GM18511 (cell line): ENCODE measurements around the gene DHRS9.
A peak's percentile ranks its signal among the peaks of the same experiment; 100 is the strongest.

Source experiments
- ATAC-seq: cut with Tn5 transposase; IDR thresholded peaks from one replicate; pipeline ENCODE4 v1.9.1; 2021; ENCODE audit warnings: mild to moderate bottlenecking, moderate library complexity; ENCODE audit not compliant: unreplicated experiment

DHRS9 gene

GRCh38 chr2:169065422-169065821, 3.9 kb upstream of the DHRS9 start:
- no peak for ATAC-seq

DNA sequence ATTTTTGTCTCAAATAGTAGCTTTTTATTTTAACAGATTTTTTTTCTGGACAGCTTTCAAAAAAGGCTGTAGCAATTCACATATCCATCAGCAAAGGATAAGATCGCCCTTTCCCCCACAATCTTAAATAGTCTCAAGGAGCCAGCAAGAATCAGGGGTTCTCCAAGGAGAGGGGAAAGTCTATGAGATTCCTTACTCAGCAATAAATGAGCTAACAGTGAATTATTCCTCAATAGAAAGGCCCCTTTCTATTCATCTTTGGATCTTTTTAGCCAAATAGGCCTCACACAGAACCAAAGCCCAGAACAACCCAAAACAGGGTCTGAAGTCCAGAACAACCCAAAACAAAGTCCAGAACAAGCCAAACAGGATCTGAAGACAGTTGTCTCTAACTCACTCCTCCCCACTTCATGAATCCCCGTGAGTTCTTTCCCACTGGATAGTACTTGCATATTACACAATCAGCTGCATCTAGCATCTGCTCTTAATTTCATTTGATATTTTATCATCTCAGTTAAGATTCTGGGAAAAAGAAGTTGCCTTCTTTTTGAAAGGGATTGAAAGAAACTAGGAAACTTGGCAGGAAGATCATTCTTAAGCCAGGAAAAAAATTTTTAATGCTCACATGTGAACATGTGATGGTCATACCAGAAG, 3.4 kb upstream of the DHRS9 start:
- no peak for ATAC-seq

DNA sequence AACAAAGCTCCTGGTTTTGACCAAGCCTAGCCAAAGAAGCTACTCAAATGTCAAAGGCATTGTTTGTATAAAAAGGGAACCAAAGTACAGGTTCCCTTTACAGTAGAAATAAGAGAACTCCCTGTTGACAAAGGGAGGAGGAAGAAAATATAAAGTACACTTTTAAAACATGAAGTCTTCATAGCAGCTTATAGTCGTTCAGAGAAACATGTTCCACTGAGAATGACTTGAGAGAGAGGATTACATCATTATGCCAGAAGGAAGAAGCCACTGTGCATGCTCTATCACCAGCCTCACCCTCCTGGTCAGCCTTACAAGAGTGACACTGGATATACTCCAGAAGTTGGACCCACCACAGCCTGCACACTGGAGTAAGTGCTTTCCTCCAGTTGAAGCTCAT, 2.5 kb upstream of the DHRS9 start:
- ATAC-seq = no peak

- ATAC-seq = no peak
Measured at GRCh38 chr2:169069833-169070232, 470 bp downstream of the DHRS9 start.

DNA sequence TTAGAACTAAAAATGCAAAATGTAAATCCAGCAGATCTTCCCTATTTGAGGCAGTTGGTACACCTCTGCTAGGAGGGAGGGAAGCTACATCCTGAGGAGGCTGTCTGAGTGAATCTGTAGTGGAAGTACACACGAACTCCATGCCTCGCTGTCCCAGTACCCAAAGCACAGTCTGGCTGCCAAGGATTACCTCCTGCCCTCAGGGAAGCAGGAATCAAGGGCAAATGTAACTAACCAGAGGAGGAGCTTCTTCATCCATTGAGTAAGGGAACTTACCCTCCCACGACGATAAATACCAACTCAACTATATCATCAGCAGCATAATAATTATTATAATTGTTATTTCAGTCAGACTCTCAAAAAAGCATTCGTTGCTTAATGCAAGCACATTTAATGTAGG, 2.1 kb downstream of the DHRS9 start:
- no peak for ATAC-seq

DNA sequence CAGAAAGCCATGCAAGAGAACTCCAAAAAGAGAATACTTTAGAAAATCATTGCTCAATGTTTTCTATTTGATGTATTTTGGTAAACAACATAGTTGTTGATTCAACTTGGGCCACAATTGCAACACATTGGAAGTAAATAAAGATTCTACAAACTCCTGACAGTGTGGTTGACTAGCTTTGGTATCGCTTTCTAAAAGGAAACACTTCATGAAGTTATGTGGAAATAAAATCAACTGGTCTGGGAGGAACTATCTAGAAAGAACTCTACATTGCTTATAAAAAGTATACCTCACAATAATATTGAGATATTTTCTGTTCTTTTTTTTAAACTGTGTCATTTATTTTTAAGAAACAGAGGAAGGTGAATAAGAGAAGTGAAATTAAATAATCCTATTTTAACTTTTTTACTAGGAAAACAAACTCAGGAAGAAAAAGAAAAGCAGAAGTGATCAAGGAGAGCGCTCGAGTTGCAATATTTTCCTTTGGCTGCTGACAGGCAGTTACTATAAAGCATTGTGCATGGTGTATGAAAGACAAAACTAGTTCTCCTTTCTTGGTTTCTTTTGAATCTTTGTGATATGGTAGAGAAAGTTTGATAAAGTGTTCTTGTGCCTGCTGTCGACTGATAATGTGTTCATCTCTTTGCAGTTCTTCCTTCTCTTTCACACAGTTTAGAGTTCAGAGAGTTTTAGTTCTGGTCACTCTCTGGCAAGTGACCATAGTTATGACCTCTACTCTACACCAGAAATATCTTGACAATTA, 3.0 kb downstream of the DHRS9 start:
- ATAC-seq = peak; percentile 49

DNA sequence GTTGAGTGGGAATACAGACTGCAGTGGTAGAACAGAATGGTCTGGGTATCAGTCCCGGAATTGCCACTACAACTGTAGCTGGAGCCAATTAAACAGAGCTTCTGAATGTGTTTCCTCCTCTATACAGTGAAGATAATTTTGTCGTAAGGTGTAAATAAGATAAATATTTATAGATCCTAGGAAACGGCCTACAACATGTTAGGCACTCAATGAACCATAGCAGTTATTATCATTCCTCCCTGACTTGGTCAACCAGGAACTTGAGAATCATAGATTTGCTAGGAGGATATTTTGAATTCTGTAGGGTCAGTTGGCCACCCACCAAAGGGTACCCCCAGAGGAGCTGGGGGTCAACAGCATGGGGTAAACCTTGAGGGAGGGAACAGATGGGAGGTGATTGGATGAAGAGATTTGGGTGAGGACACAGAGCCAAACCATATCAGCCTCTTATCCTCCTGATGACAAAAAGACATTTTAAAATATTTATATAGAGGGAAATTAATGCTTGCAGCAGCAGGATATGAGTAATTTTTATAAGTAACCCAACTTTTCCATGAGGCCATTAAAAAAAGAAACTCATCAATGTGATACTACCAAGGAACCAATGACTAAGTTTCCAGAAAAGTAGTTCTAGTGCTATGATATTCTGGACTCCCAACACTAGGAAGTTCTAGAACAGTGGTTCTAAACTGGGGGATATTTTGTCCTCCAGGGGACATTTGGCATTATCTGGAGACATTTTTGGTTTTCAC, 4.0 kb downstream of the DHRS9 start:
- ATAC-seq = no peak

GRCh38 chr2:169073963-169074751, 4.8 kb downstream of the DHRS9 start:
- peak; percentile 68 for ATAC-seq

DNA sequence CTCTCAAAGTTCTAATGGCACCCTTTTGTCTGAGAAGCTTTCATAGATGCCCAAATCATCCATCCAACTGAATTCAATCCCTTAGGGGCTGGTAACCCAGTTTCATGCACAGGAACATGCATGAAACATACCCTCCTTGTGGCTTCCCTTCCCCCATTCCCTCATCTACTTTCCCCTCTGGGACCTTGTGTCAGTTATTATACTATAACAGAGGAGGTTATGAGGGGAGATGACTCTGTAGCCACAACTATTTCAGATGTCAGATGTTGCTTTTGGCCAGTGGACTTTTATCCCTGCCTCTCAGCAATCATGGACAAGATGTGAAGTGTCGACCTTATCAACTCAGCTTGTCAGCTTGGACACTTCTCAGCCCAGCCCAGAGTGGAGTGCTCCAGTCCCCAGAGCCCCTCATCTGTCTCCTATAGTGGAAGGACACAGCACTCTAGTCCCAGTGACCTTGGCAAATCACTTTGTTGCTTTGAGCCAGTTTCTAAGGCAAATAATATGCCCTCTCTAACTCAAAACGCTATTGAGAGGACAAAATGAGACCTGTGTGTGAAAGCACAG, 8.4 kb downstream of the DHRS9 start:
- ATAC-seq = no peak

- peak; percentile 90 for ATAC-seq
Measured at GRCh38 chr2:169080250-169081069, 11.1 kb downstream of the DHRS9 start.

DNA sequence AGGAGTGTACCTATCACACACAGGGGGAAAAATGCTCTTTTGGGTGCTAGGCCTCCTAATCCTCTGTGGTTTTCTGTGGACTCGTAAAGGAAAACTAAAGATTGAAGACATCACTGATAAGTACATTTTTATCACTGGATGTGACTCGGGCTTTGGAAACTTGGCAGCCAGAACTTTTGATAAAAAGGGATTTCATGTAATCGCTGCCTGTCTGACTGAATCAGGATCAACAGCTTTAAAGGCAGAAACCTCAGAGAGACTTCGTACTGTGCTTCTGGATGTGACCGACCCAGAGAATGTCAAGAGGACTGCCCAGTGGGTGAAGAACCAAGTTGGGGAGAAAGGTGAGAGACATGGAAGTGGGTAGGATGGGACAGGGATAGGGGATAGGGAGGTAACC, 12.2 kb downstream of the DHRS9 start:
- ATAC-seq = no peak

GRCh38 chr2:169082995-169083394, 13.6 kb downstream of the DHRS9 start:
- ATAC-seq = peak; percentile 61

DNA sequence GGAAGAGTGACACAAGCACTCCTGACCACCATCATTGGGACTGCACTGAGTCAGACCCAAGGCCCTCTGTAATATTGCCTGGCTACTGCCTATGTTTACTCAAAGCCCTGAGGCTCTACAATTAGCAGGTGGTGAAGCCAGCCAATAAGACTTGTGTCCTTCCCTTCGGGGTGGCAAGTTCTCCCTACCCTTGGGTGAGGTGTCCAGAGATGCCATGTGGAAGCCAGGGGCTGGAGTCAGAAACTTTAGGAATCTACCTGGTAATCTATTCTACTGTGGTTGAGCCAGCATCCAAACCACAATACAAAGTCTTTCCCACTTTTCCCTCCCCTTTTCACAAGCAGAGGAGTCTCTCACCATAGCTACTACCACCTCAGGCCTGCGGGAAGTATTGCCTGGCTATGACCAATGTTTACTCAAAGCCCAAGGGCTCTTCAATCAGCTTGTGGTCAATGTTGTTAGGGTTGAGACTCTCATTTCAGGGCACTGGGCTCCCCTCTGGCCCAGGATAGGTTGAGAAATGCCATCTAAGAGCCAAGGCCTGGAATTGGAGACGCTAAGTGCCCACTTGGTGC, 17.6 kb downstream of the DHRS9 start:
- ATAC-seq = no peak

- no peak for ATAC-seq
Measured at GRCh38 chr2:169087757-169088379, 18.5 kb downstream of the DHRS9 start.

DNA sequence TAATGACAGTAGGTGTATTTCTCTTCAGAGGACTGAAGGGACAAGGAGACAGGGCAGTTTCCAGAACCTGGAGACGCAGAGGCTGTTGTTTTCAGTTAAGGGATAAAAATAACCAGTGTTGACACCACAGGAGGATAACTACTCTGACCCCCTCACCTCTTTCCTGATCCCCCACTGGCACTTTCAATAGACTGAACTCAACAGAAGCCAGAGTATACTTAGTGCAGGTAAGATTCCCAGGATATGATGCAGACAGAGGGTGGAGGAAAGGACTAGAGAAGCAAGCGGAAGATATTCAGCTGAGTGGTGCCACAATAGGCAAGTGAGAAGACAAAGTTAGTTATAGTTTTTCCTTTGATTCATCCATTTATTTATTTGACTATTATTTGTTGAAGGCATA, 19.8 kb downstream of the DHRS9 start:
- no peak for ATAC-seq

- no peak for ATAC-seq
Measured at GRCh38 chr2:169090133-169090820, 20.9 kb downstream of the DHRS9 start.

- no peak for ATAC-seq
Measured at GRCh38 chr2:169091256-169091655, 21.9 kb downstream of the DHRS9 start.

DNA sequence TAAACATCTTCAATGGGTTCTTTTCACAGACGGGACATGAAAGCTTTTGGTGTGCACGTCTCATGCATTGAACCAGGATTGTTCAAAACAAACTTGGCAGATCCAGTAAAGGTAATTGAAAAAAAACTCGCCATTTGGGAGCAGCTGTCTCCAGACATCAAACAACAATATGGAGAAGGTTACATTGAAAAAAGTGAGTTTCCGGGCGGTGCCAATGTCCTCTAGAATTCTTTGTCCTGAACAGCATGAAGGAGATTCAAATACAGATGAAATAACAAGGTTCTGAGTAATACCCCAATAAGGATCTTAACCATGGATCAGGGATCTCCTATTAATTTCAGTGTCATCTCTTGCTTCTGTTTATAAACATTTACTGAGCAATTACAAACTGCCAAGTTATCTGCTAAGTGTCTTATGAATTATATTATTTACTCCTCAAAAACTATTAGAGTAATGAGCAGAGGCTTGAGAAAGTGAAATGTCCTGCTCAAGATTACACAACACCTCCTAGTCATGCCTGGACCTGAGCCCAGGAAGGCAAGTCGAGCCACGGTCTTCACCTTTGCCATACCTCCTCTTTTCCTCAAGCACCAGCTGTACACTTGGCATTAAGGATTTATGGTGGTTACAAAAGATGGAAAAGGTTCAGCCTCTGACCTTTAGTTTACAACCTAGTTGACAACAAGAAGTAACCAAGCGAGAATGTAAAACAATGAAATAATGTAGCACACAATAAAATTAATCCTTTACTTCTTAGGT, 22.6 kb downstream of the DHRS9 start:
- ATAC-seq = no peak
